SK-N-SH (cell line): ENCODE data around the gene ZNF469. TPM values are rescaled to one million over a fixed set of nuclear protein-coding genes. Genes with fewer than 3 reads are reported as not detected.

Experiments
- CTCF ChIA-PET: fragments of 300-600, 350-600 bp; formaldehyde crosslinking; extraction: SDS; loops from one replicate; lab custom pipeline; 2021; lab: Yijun Ruan, JAX
- POLR2A ChIA-PET: fragments of 350-600 bp; sonication (Branson Sonifier 250); formaldehyde crosslinking; extraction: SDS; loops from one replicate; lab custom pipeline; 2020; ENCODE audit warnings: antibody characterized with exemption, inconsistent platforms; lab: Yijun Ruan, JAX
- DNase-seq: peaks from one replicate; pipeline ENCODE4 v3.0.0; 2012
- H2AFZ ChIP-seq: fragments of 200-600 bp; sonication (generic); 2 replicates; pipeline ENCODE4 v1.8.1; 2016; ENCODE audit warnings: antibody characterized with exemption, mild to moderate bottlenecking, low read depth
- H3F3A ChIP-seq: fragments of 200-600 bp; sonication (generic); replicated peaks from 2 replicates; pipeline ENCODE3; 2016; ENCODE audit warnings: antibody characterized with exemption, mild to moderate bottlenecking; ENCODE audit not compliant: insufficient read depth
- H3K27ac ChIP-seq, 2 experiments: fragments of 200-500 bp in 1 of 2; fragments of 200-600 bp in 1 of 2; sonication (Bioruptor generic) in 1 of 2; sonication (generic), shearing (Covaris generic) in 1 of 2; 2 replicates each; pipeline versions ENCODE4 v1.5.1 to v1.6.1; 2014 to 2016; ENCODE audit warnings: low read depth in 2 of 2, inconsistent platforms in 1 of 2, low read length in 1 of 2, mild to moderate bottlenecking in 1 of 2, mixed read lengths in 1 of 2
- H3K27me3 ChIP-seq: fragments of 200-600 bp; sonication (generic), shearing (Covaris generic); 2 replicates; pipeline ENCODE4 v1.6.1; 2016; ENCODE audit warnings: mixed run types; ENCODE audit not compliant: insufficient read depth
- H3K36me3 ChIP-seq, 2 experiments: fragments of 200-500 bp in 1 of 2; fragments of 200-600 bp in 1 of 2; sonication (Bioruptor generic) in 1 of 2; sonication (generic) in 1 of 2; replicated peaks in 1 of 2; 2 replicates each; pipeline versions ENCODE3 to v1.5.1; 2014 to 2016; ENCODE audit warnings: low read length in 1 of 2, mild to moderate bottlenecking in 1 of 2; ENCODE audit not compliant: insufficient read depth in 2 of 2, control insufficient read depth in 1 of 2
- H3K4me1 ChIP-seq, 2 experiments: fragments of 200-500 bp in 1 of 2; fragments of 200-600 bp in 1 of 2; sonication (Bioruptor generic) in 1 of 2; sonication (generic), shearing (Covaris generic) in 1 of 2; 2 replicates each; pipeline versions ENCODE4 v1.5.1 to v1.6.1; 2014 to 2016; ENCODE audit warnings: low read depth in 1 of 2, low read length in 1 of 2, mixed run types in 1 of 2; ENCODE audit not compliant: insufficient read depth in 2 of 2, control insufficient read depth in 1 of 2
- H3K4me2 ChIP-seq: fragments of 200-600 bp; sonication (generic), shearing (Covaris generic); 2 replicates; pipeline ENCODE4 v1.6.1; 2017; ENCODE audit warnings: mixed run types
- H3K4me3 ChIP-seq, 2 experiments: fragments of 200-500 bp in 1 of 2; fragments of 200-600 bp in 1 of 2; sonication (Bioruptor generic) in 1 of 2; sonication (generic), shearing (Covaris generic) in 1 of 2; 2 replicates each; pipeline versions ENCODE4 v1.5.1 to v1.8.1; 2014 to 2016; ENCODE audit warnings: low read depth in 2 of 2, inconsistent platforms in 1 of 2, low read length in 1 of 2, mild to moderate bottlenecking in 1 of 2, mixed read lengths in 1 of 2, moderate library complexity in 1 of 2
- H3K79me2 ChIP-seq: fragments of 200-600 bp; sonication (generic); 2 replicates; pipeline ENCODE4 v1.8.1; 2017; ENCODE audit warnings: mild to moderate bottlenecking; ENCODE audit not compliant: insufficient read depth
- H3K9ac ChIP-seq: fragments of 200-600 bp; sonication (generic); 2 replicates; pipeline ENCODE4 v1.6.1; 2017; ENCODE audit warnings: mixed run types
- H3K9me2 ChIP-seq: fragments of 200-600 bp; sonication (generic); 2 replicates; pipeline ENCODE4 v1.6.1; 2017; ENCODE audit warnings: mixed run types
- H3K9me3 ChIP-seq: fragments of 200-600 bp; sonication (generic); 2 replicates; pipeline ENCODE4 v1.6.1; 2017; ENCODE audit warnings: mixed run types, mild to moderate bottlenecking, moderate library complexity
- H4K20me1 ChIP-seq: fragments of 200-600 bp; sonication (generic); 2 replicates; pipeline ENCODE4 v1.6.1; 2017; ENCODE audit warnings: mild to moderate bottlenecking, mixed run types; ENCODE audit not compliant: insufficient read depth
- CHD2 ChIP-seq: fragments of 150-350 bp; IDR thresholded peaks from 2 replicates; pipeline ENCODE4 v1.6.1; 2018; ENCODE audit warnings: low read length; ENCODE audit not compliant: partially characterized antibody
- FOSL2 ChIP-seq: IDR thresholded peaks from 2 replicates; pipeline ENCODE4 v1.4.0; 2012; ENCODE audit warnings: low read depth, mild to moderate bottlenecking, moderate library complexity, borderline replicate concordance
- FOXM1 ChIP-seq: IDR thresholded peaks from 2 replicates; pipeline ENCODE4 v1.4.0; 2012; ENCODE audit warnings: low read depth, mild to moderate bottlenecking
- GABPA ChIP-seq: IDR thresholded peaks from 2 replicates; pipeline ENCODE4 v1.4.0; 2012; ENCODE audit warnings: low read depth, mild to moderate bottlenecking
- JUND ChIP-seq: IDR thresholded peaks from 2 replicates; pipeline ENCODE4 v1.4.0; 2012
- MEF2A ChIP-seq: IDR thresholded peaks from 2 replicates; pipeline ENCODE4 v1.4.0; 2012; ENCODE audit warnings: low read depth, borderline replicate concordance
- MXI1 ChIP-seq: IDR thresholded peaks from 2 replicates; pipeline ENCODE4 v1.6.1; 2012; ENCODE audit warnings: mild to moderate bottlenecking, low read depth, low read length, improper control_type of control experiment
- NFIC ChIP-seq: IDR thresholded peaks from 2 replicates; pipeline ENCODE4 v1.4.0; 2012; ENCODE audit warnings: borderline replicate concordance
- NRF1 ChIP-seq: IDR thresholded peaks from 2 replicates; pipeline ENCODE4 v1.6.1; 2012; ENCODE audit warnings: low read depth, mild to moderate bottlenecking, low read length
- RCOR1 ChIP-seq: fragments of 150-350 bp; IDR thresholded peaks from 2 replicates; pipeline ENCODE4 v1.6.1; 2017; ENCODE audit warnings: antibody characterized with exemption, low read length
- REST ChIP-seq: IDR thresholded peaks from 2 replicates; pipeline ENCODE4 v1.6.1; 2012; ENCODE audit warnings: mild to moderate bottlenecking, low read depth, low read length, moderate library complexity
- RFX5 ChIP-seq: IDR thresholded peaks from 2 replicates; pipeline ENCODE4 v1.6.1; 2012; ENCODE audit warnings: mild to moderate bottlenecking, improper control_type of control experiment, low read length
- RXRA ChIP-seq: IDR thresholded peaks from 2 replicates; pipeline ENCODE4 v1.4.0; 2012; ENCODE audit warnings: low read depth, mild to moderate bottlenecking, borderline replicate concordance
- SIN3A ChIP-seq: IDR thresholded peaks from 2 replicates; pipeline ENCODE4 v1.6.1; 2012; ENCODE audit warnings: low read depth, mild to moderate bottlenecking, low read length, moderate library complexity, borderline replicate concordance
- SMC3 ChIP-seq: IDR thresholded peaks from 2 replicates; pipeline ENCODE4 v1.6.1; 2012; ENCODE audit warnings: low read depth, low read length, improper control_type of control experiment
- TAF1 ChIP-seq: IDR thresholded peaks from 2 replicates; pipeline ENCODE4 v1.6.1; 2012; ENCODE audit warnings: low read depth, mild to moderate bottlenecking, low read length, moderate library complexity, borderline replicate concordance
- ZBTB33 ChIP-seq: IDR thresholded peaks from 2 replicates; pipeline ENCODE4 v1.4.0; 2012; ENCODE audit warnings: low read depth, borderline replicate concordance
- WGBS: methylation state at CpG from one replicate; pipeline ENCODE4 v1.1.6; 2017; ENCODE audit warnings: low lambda C conversion rate; 5-methylcytosine and 5-hydroxymethylcytosine counted together
- polyA plus RNA-seq, 3 experiments: library from polyadenylated mRNA; depleted of rRNA; stranded (reverse); fragments of >200 nt; gene quantifications; 2 replicates each; pipeline ENCODE4 v1.2.3, GENCODE V29; 2012

ZNF469 gene
- polyA plus RNA-seq, 1 of the 3 experiments (the other 2 are of a cell fraction), result 0.56 TPM

GRCh38 chr16:88375236-88375975 is 7.4 kb upstream of the ZNF469 start (continued):
- TF ChIP-seq REST, result no peak
- TF ChIP-seq CHD2, result no peak
- no peak for TF ChIP-seq NRF1
- no peak for TF ChIP-seq MXI1
- no peak for TF ChIP-seq SIN3A
- no peak for TF ChIP-seq MEF2A
- TF ChIP-seq ZBTB33, result no peak

- WGBS, result 86% methylated on average over 43 of the region's 50 CpGs
Measured at GRCh38 chr16:88375996-88376834, 6.5 kb upstream of the ZNF469 start.

More at GRCh38 chr16:88375996-88376834, 6.5 kb upstream of the ZNF469 start:
- Histone ChIP-seq H4K20me1 (no peaks in the 10 kb centered on the region), H3K36me3 (no peaks in the 10 kb centered on the region), H3K4me2 (no peak overlapping the region), H3K79me2 (no peaks in the 10 kb centered on the region), H3K4me3 (no peak overlapping the region), H3K27me3 (no peaks in the 10 kb centered on the region), H3K27ac (no peak overlapping the region), H3F3A (no peaks in the 10 kb centered on the region), H3K4me1 (peaks cover 0 to 6% of the 10 kb centered on the region in 2 experiments; a peak in 1 of 4 replicates), H3K9ac (no peak overlapping the region), H3K9me2 (no peaks in the 10 kb centered on the region), H2AFZ (no peak overlapping the region), H3K9me3 (no peaks in the 10 kb centered on the region)
- peak; percentile 60 for DNase-seq
- ChIA-PET POLR2A (no interaction called here), CTCF (interaction anchor here (0.6 kb wide), 1 partner anchor 28 kb away, joined by 3 read pairs; no protein-coding TSS in a partner anchor)
- TF ChIP-seq SIN3A (no peak), MXI1 (no peak), TAF1 (no peak), RCOR1 (no peak), FOXM1 (no peak), ZBTB33 (no peak), RXRA (no peak), JUND (no peak), NFIC (no peak), REST (no peak), GABPA (no peak), RFX5 (no peak), FOSL2 (no peak), SMC3 (no peak), MEF2A (no peak)
